GM19035 (cell line): ENCODE measurements around the gene MAPKBP1.

Source experiments
- ATAC-seq: cut with Tn5 transposase; IDR thresholded peaks from one replicate; pipeline ENCODE4 v1.9.1; 2021; ENCODE audit not compliant: unreplicated experiment

The MAPKBP1 gene

GRCh38 chr15:41847981-41848380, 73.7 kb downstream of the MAPKBP1 start:
- no peak for ATAC-seq

GRCh38 chr15:41848631-41849030, 74.3 kb downstream of the MAPKBP1 start:
- no peak for ATAC-seq

GRCh38 chr15:41849204-41849603, 74.9 kb downstream of the MAPKBP1 start:
- ATAC-seq = no peak

GRCh38 chr15:41849861-41850260, 75.6 kb downstream of the MAPKBP1 start:
- no peak for ATAC-seq

- ATAC-seq = no peak
Observed at GRCh38 chr15:41850482-41851166, 76.3 kb downstream of the MAPKBP1 start.

GRCh38 chr15:41851167-41851523, 76.9 kb downstream of the MAPKBP1 start:
- ATAC-seq = no peak

GRCh38 chr15:41851755-41852370, 77.6 kb downstream of the MAPKBP1 start:
- no peak for ATAC-seq

GRCh38 chr15:41852736-41853590, 78.7 kb downstream of the MAPKBP1 start:
- no peak for ATAC-seq

GRCh38 chr15:41853831-41854230, 79.5 kb downstream of the MAPKBP1 start:
- no peak for ATAC-seq

GRCh38 chr15:41854443-41854842, 80.2 kb downstream of the MAPKBP1 start:
- ATAC-seq = no peak

GRCh38 chr15:41855261-41855961, 81.1 kb downstream of the MAPKBP1 start:
- no peak for ATAC-seq

GRCh38 chr15:41856262-41856661, 82.0 kb downstream of the MAPKBP1 start:
- ATAC-seq = no peak

- ATAC-seq = no peak
Observed at GRCh38 chr15:41856716-41857115, 82.4 kb downstream of the MAPKBP1 start.

GRCh38 chr15:41857316-41857715, 83.0 kb downstream of the MAPKBP1 start:
- ATAC-seq = no peak

GRCh38 chr15:41858756-41859155, 84.5 kb downstream of the MAPKBP1 start:
- no peak for ATAC-seq

- no peak for ATAC-seq
Observed at GRCh38 chr15:41860049-41860828, 86.0 kb downstream of the MAPKBP1 start.

- no peak for ATAC-seq
Observed at GRCh38 chr15:41861736-41862356, 87.6 kb downstream of the MAPKBP1 start.

- ATAC-seq = no peak
Observed at GRCh38 chr15:41862515-41863116, 88.3 kb downstream of the MAPKBP1 start.

GRCh38 chr15:41865490-41866055, 91.3 kb downstream of the MAPKBP1 start:
- ATAC-seq = no peak
